NCI-H2227 treated with DMSO at 0.1 percent for 48 hours (cell line): ENCODE results near the gene ZG16.
"Not testable (repeated sequence)": the region's sequence is repeated elsewhere in the genome, so short reads cannot be mapped to it uniquely, and the experiment has no call there.

Experiments used
- DNase-seq: peaks from one replicate; lab custom pipeline; 2025; lab: John Stamatoyannopoulos, UW

Gene ZG16

DNA sequence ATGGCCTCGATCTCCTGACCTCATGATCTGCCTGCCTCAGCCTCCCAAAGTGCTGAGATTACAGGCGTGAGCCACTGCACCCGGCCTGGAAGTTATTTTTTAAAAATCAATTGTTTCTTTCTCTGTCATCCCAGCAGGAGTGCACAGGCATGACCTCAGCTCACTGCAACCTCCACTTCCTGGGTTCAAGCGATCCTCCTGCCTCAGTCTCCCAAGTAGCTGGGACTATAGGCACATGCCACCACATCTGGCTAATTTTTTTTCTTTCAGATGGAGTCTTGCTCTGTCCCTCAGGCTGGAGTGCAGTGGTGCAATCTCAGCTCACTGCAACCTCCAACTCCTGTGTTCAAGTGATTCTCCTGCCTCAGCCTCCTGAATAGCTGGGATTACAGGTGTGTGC lies 9.1 kb downstream of the ZG16 start:
- DNase-seq = not testable (repeated sequence)

DNA sequence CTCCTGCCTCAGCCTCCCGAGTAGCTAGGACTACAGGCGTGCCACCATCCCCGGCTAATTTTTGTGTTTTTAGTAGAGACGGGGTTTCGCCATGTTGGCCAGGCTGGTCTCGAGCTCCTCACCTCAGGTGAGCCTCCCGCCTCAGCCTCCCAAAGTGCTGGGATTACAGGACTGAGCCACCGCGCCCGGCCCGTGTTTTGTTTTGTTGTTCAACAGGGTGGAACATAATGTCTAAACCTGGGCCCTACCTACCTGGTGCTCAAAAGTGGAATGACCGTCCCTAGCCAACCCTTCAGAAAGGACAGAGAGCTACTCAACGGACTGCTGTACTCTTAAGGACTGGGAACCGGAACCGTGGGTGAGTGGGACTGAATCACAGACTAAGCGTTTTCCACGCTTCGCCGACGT lies 11.7 kb downstream of the ZG16 start:
- DNase-seq = no peak

DNA sequence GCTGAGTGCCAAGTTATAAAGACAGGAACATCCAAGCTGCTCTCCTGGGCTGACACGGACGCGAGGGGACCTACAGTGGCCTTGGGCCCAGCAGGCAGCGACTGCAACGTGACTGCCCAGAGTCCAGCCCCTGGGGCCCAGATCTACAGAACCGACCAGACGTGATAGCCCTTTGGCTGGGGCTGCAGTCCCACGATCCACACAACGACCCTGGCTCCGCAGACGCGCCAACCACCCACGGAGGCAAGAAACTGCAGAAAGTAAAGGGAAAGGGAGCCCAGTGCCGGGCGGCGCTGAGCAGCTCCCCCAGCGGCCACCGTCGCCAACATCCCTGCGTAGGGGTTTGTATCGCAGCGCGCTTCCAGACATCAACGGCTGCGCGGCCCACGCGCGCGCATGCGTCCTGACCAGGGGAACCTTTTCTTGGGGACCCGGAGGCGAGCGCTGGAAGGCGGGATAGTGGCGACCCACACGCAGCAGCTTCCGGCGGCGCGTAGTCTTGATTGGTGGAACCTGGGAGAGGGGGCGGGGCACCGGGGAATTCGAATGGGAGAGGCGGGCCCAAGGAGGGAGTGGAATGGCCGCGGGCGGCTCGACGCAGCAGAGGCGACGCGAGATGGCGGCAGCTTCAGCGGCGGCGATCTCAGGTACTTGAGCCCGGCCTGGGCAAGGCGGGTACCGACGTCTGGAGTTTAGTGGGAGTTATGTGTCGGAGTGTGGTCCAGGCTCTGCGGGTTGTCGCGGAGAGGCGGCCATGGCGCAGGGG lies 12.3 kb downstream of the ZG16 start, which contains the start of gene KIF22:
Gene KIF22, plus strand, starts transcription at position 569 of the 766 bp plus-strand sequence. Its CDS starts 9 bp downstream, at position 578.
- peak; percentile 99 for DNase-seq

DNA sequence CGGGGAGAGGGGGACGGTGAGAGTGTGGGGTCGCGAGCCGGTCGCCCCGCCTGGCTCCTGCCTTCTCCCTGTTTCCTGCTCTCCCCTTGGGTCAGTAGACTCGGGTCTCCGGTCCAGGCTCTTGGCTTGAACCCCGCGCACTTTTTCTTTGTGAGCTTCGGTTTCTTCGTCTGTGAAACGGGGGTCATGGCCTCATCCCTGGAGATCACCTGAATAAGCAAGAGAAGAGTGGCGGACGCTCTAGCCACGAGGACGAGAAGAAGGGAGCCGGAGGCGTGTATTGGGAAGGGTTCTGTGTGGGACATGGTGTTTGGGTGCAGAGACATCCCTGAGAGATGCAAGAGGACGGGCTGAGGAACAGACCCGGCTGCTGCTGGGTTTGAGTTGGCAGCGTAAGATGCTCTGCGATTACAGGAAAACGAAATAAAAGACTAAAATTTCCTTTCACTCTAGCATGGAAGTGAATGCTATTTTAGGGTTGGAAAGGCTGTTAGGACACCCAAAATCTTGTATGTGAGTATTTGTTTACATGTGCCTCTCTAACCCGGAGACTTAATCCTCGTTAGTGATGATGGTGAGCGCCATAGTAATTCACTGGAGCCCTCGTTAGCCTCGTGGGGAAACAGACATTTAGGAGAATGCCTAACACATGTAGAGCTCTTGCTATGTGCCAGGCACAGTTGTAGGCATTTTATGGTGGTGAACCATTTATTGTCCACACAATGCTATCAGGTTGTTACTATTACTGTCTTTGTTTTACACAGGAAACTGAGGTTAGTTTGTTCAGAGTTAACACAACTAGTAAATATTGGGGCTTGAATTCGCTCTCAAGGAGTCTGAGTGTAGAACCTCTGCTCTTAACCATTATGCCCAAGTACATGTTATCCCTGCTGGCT lies 13.1 kb downstream of the ZG16 start:
- no peak for DNase-seq

DNA sequence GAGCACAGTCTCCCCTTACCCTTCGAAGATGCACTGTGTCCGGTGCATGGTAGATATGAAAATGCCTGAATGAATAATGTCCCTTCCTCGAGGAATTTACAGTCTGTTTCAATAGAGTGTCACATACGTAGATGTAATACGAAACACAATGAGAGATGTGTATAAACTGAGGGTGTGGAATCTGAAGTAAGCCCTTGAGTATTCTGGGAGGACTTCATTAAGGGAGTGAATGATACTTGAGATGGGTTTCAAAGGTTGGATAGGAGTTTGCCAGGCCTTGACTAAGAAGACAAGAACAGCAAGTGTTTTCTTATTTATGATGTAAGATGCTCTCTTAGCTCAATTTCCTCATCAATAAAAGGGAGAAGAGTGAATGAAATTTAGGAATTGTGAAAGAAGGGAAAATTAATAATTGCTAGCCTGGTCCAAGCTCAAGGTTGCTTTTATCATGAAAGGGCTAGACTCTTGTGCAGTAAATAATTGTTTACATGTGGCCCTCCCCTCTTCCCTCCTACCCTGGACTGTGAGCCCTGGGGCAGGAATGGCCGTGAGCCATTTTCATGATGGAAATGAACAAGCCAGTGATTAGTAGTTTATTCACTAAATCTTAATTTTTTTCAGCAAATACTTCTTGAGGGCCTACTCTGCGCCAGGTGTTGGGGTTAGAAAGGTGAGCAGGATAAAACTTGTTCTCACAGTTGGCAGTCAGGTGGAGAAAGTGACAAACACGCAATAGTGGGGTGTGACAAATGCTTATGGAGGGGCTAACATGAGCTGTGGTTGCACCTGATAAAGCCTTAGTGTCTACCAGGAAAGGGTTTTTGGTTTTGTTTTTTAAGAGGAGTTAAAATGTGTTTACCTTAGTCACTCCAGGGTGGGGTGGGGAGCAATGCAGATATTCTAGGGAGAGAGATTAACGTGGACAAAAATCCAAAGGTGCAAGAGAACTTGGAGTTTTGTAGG lies 14.1 kb downstream of the ZG16 start:
- no peak for DNase-seq

DNA sequence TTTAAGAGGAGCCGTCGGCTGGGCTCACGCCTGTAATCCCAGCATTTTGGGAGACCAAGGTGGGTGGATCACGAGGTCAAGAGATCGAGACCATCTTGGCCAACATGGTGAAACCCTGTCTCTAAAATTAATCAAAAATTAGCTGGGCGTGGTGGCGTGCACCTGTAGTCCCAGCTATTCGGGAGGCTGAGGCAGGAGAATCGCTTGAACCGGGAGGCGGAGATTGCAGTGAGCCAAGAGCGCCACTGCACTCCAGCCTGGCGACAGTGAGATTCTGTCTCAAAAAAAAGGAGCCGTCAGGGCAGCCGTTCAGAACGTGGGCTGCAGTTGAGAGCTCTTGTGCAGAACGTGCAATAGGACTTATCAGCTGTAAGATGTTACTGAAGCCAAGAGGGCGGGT lies 15.1 kb downstream of the ZG16 start:
- DNase-seq = not testable (repeated sequence)

DNA sequence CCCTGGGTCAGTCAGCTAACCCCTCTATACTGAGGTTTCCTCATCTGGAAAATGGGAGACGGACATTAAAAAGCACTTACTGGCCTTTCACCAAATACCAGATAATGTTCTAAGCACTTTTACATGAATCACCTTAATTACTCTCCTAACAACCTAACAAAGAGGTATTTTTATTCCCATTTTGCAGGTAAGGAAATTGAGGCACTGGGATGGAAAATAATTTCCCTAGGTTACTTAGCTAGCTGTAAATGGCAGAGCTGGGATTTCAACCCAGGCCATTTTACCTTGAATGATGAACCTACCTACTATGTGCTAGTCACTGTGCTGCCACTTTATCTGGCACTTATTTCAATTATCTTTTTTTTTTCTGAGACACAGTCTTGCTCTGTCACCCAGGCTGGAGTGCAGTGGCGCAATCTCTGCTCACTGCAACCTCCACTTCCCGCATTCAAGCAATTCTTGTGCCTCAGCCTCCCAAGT lies 16.2 kb downstream of the ZG16 start:
- no peak for DNase-seq

DNA sequence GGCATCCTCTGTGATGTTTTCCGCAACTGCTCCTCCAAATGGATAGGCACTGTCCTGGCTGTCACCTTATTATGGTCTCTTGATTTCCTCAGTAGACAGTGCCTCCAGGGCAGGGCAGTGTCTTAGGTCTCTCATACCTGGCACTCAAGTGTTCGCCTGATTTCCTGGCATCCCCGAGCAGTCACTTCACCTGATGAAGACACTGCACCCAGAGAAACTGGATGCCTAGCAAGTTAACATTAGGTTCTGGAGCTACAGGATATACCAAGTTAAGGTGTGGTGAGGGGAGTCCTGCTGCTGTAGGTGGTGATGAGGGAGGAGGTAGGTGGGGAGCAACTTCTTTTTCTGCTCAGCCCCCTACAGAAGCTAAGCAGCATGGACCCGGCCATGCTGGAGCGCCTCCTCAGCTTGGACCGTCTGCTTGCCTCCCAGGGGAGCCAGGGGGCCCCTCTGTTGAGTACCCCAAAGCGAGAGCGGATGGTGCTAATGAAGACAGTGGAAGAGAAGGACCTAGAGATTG lies 24.4 kb downstream of the ZG16 start:
- no peak for DNase-seq

DNA sequence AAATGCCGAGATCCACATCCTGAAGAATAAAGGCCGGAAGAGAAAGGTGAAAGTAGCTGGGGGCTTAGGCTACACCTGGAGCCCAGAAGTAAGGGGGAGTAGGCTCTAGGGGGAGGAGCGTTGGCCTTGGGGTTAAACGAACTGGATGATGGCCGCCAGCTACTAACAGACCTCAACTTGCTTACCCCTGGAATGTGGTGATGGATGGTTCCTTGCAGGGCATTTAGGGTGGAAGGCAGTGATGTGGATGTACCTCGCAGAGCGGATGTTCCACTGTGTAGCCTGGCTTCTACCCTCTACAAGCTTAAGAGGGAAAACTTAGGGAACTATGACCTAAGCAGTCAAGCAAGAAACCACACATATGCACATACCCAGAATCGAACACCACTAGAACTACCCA lies 26.0 kb downstream of the ZG16 start:
- no peak for DNase-seq

DNA sequence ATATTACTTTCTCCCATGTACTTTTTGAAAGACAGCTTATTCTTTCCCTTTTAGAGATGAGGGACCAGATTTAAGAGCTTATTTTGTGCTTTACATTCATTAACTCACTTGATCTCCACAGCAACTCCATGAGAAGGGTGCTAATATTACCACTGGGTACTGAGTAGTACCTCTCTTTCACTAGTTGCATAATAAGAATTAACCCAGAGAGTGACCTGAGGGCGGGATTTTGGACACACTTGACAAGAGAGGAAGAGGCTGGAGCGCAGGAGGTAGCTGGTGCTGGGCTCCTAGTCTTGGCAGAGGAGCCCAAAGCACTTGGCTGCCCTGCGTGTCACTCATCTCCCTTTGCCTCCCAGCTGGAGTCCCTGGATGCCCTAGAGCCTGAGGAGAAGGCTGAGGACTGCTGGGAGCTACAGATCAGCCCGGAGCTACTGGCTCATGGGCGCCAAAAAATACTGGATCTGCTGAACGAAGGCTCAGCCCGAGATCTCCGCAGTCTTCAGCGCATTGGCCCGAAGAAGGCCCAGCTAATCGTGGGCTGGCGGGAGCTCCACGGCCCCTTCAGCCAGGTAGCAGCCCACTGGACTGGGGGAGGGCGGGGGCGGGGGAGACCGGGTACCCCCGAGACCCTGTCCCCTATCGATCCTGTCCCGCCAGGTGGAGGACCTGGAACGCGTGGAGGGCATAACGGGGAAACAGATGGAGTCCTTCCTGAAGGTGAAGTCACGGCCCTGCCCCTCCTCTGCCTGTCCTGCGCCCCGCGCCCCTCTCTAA lies 26.6 kb downstream of the ZG16 start:
- DNase-seq = no peak

DNA sequence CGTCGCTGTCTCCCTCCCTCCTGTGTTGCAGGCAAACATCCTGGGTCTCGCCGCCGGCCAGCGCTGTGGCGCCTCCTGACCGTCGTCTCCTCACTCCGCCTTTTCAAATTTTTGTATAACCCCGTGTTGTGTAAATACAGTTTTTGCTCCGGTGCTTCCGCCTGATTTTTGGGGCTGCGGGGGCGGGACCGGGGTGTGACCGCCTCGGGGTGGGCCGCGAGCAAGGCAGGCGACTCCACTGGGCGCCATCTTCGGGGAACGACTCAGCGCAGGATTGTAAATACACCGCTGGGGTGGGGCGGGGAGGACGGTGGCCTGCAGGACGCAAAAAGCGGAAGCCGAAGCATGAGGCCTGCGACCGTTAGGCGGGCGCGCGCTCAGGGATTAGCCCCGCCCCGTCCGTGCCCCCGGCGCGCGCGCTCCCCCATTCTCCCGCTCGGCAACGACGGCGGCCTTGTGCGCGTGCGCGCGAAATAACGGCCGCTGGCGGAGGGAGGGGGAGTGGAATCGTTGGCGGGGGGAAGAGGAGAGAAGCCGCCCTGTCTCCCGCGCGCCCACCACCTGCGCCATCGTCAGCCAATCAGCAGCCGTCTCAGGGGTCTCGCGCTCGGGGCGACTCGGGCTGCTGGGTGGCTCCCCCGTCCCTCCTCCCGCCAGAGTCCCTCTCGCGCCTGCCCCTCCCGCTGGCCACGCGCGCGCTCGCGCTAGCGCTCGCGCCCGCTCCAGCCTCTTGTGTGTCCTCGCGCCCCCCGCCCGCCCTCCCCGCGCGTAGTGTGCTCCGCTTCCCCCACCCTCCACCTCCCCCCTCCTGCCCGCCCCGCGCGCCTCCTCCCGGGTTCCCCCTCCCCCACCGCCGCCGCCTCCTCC lies 27.4 kb downstream of the ZG16 start:
- DNase-seq = peak; percentile 97

DNA sequence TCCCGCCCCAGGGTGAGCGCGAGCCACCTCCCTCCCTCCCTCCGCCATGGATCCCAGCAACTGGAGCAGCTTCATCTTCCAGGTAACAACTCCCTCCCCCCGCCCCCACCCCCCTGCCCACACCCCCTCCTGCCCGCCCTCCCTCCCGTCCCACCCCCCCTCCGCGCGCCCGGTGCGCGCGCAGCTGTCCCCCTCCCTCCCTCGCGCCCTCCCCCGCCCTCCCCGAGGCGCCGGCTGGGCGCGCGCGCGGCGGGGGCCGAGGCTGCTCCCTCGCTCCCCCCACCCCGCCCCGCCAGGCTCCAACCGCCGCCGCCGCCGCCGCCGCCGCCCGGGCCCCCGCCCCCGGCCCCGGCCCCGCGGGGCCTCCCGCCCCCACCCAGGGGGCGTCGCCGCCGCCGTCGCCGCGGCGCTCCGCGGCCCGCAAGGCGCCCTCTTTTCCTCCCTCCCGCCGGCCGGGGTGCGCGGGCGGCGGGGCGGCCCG lies 28.1 kb downstream of the ZG16 start, which contains the start of gene MAZ:
Gene MAZ, plus strand, starts transcription at position 431 of the 481 bp plus-strand sequence. CDS start 173 bp downstream, outside the sequence.
- peak; percentile 87 for DNase-seq

DNA sequence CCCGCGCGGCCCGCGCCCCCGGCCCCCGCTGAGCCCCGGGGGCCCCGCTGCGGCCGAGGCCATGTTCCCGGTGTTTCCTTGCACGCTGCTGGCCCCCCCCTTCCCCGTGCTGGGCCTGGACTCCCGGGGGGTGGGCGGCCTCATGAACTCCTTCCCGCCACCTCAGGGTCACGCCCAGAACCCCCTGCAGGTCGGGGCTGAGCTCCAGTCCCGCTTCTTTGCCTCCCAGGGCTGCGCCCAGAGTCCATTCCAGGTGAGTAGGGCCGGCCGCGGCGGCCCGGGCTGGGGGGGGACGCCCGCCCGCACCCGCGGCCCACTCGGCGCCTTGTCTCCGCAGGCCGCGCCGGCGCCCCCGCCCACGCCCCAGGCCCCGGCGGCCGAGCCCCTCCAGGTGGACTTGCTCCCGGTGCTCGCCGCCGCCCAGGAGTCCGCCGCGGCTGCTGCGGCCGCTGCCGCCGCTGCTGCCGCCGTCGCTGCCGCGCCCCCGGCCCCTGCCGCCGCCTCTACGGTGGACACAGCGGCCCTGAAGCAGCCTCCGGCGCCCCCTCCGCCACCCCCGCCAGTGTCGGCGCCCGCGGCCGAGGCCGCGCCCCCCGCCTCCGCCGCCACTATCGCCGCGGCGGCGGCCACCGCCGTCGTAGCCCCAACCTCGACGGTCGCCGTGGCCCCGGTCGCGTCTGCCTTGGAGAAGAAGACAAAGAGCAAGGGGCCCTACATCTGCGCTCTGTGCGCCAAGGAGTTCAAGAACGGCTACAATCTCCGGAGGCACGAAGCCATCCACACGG lies 28.8 kb downstream of the ZG16 start:
- DNase-seq = no peak

DNA sequence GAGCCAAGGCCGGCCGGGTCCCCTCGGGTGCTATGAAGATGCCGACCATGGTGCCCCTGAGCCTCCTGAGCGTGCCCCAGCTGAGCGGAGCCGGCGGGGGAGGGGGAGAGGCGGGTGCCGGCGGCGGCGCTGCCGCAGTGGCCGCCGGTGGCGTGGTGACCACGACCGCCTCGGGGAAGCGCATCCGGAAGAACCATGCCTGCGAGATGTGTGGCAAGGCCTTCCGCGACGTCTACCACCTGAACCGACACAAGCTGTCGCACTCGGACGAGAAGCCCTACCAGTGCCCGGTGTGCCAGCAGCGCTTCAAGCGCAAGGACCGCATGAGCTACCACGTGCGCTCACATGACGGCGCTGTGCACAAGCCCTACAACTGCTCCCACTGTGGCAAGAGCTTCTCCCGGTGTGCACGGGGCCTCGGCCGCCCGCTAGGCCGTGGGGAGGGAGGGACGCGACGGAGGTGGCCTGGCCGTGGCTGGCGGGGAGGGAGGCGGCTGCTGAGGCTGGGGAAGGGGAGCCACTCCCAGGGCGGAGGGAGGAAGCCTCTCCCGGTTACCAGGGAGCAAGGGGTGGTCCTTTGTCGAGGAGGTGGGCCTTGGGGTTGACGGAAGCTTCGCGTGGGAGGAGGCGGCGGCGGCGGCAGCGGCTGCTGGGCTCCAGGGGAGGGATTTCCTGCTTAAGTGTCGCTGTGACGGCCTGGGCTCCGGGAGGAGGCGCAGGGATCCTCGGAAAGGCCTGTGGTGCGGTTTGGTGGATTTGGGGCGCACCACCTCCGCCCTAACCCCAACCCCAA lies 29.6 kb downstream of the ZG16 start:
- peak; percentile 83 for DNase-seq

DNA sequence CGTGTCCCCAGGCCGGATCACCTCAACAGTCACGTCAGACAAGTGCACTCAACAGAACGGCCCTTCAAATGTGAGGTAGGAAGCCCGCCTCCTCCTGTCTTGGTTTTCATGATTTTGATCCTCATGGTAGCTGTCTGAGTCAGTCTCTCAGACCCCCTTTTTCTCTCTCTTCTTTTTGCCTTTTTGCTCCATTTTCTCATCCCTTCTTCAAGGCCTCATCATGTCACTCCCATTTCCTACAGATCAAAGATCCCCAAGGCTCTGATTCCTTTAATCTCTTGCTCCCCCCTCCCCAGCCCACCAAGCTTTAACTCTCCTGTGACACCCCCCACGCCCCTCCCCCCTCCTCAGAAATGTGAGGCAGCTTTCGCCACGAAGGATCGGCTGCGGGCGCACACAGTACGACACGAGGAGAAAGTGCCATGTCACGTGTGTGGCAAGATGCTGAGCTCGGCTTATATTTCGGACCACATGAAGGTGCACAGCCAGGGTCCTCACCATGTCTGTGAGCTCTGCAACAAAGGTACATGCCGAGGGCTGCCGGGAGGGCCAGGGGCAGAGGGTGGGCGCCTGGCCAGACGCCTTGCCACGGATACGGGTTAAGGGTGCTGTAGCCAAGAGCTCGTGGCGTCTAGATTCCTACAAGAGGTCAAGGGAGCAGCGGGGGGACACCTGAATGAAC lies 30.3 kb downstream of the ZG16 start:
- no peak for DNase-seq

DNA sequence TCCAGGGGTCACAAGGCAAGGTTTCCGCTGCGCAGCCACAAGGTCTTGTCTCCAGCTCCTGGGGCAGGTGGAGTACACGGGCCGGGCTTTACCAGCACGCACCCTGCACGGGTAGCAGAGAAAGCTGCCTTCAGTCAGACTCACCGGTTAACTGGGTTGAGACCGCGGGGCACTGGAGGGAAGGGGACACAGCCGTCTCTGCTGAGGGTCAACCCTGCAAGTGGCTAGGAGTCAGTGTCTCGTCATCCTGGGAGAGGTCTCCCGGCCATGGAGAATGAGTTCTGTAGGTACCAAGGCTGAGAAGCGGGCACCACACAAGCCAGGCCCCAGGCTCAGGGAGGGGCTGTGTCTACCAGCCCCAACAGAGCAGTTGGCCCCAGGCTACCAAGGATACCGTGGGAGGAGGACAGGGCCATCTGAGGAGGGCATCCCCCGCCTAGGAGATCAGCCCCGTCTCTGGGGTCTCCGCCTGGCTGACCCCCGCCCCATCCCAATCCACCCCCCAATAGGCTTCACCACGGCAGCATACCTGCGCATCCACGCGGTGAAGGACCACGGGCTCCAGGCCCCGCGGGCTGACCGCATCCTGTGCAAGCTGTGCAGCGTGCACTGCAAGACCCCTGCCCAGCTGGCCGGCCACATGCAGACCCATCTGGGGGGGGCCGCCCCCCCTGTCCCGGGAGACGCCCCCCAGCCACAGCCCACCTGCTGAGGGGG lies 31.1 kb downstream of the ZG16 start:
- no peak for DNase-seq
